ENCODE data around the gene CELSR1. TPM values are rescaled to one million over a fixed set of nuclear protein-coding genes. Genes with fewer than 3 reads are reported as not detected.

The CELSR1 gene
- total RNA-seq, 3 donors from 2014 or later: 1.9 to 4.2 (median 2.5) TPM

DNA sequence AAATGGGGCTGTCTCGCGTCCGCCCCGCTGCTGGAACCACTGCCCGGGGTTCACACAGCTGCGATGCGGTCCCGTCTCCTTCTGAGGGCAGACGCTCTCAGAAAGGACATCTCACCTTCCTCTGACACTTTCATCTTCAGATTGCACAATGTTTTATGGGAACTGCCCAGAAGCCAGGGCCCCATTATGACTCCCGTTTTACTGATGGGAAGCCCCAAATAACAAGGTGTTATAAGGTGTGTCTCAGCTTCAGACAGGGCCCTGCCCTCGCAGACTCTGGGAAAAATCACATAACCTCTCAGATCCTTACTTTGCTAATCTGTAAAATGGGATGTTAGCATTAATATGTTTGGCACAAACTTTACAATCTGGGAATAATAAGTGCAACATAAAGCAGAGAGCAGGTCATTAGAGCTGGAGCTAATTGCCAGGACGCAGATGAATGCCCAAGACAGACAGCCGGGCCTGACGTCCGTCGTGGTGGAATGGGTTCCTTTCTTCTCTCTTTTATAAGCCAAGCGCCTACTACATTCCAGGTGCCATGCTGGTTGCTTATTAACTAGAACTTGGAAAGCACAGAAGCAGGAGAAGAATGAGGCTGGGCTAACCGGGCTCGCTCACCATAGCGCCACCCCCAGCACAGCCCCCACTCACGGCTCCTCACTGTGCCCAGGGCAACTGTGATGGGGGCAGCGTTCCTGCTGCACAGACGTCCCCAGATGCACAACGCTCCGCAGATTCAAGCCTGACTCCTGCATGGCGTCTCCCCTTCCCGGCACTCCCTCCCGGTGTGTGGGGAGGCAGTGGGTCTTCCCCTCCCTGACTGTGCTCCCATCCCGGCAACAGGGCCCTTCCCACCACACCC, 158.1 kb downstream of the CELSR1 start:
- Histone ChIP-seq H3K4me3 (no peak overlapping the region), H3K4me1 (ENCODE audit: low read depth) (peaks cover 24% of the 10 kb centered on the region), H3K36me3 (ENCODE audit: low read depth) (no peaks in the 10 kb centered on the region), H3K9me3 (peaks cover 8% of the 10 kb centered on the region)
- DNase-seq (peak; percentile 57 to 63 (median 60)), ATAC-seq (peak; percentile 49)
- intact Hi-C loops (cut with DNase I, micrococcal nuclease): no loop called here
- TF ChIP-seq, protein P1, sequence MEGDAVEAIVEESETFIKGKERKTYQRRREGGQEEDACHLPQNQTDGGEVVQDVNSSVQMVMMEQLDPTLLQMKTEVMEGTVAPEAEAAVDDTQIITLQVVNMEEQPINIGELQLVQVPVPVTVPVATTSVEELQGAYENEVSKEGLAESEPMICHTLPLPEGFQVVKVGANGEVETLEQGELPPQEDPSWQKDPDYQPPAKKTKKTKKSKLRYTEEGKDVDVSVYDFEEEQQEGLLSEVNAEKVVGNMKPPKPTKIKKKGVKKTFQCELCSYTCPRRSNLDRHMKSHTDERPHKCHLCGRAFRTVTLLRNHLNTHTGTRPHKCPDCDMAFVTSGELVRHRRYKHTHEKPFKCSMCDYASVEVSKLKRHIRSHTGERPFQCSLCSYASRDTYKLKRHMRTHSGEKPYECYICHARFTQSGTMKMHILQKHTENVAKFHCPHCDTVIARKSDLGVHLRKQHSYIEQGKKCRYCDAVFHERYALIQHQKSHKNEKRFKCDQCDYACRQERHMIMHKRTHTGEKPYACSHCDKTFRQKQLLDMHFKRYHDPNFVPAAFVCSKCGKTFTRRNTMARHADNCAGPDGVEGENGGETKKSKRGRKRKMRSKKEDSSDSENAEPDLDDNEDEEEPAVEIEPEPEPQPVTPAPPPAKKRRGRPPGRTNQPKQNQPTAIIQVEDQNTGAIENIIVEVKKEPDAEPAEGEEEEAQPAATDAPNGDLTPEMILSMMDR (IDR thresholded peaks at IDR 0.05): no peak

DNA sequence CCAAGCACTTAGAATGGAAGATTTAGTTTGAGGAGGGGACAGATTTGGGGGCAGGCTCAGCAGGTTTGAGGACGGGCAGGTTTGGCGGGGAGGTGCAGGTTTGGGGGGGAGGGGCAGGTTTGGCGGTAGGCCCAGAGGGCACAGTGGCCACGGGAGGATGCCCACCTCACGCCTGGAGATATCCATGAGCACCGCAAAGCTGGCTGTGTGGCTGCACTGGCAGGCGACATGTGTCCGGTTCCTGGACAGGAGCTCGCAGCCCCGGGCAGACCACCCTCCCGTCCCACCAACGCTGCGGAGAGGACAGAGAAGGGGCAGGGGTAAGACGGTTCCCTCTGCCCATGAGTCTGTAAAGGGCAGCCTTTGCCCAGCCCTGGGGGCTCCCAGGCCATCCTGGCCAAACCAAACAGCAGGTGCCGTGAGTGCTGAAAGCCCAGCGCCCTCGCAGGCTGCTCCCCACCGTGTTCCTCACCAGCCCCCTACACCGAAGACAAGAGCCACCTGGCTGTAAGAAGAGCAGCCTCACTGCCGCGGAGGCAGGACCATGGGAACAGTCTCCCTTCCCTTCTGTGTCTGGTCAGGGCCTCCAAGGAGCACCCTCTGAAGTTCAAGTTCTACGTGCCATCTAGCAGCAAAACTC, 158.9 kb downstream of the CELSR1 start:
- Histone ChIP-seq H3K4me1 (ENCODE audit: low read depth) (peaks cover 31% of the 10 kb centered on the region), H3K9me3 (peaks cover 8% of the 10 kb centered on the region), H3K4me3 (no peak overlapping the region), H3K36me3 (ENCODE audit: low read depth) (no peaks in the 10 kb centered on the region)
- DNase-seq: peak in 2 of 3 donors; percentile 21 to 53
- TF ChIP-seq, protein P1 (IDR thresholded peaks at IDR 0.05): no peak
- intact Hi-C loops (cut with DNase I, micrococcal nuclease): no loop called here
- no peak for ATAC-seq

DNA sequence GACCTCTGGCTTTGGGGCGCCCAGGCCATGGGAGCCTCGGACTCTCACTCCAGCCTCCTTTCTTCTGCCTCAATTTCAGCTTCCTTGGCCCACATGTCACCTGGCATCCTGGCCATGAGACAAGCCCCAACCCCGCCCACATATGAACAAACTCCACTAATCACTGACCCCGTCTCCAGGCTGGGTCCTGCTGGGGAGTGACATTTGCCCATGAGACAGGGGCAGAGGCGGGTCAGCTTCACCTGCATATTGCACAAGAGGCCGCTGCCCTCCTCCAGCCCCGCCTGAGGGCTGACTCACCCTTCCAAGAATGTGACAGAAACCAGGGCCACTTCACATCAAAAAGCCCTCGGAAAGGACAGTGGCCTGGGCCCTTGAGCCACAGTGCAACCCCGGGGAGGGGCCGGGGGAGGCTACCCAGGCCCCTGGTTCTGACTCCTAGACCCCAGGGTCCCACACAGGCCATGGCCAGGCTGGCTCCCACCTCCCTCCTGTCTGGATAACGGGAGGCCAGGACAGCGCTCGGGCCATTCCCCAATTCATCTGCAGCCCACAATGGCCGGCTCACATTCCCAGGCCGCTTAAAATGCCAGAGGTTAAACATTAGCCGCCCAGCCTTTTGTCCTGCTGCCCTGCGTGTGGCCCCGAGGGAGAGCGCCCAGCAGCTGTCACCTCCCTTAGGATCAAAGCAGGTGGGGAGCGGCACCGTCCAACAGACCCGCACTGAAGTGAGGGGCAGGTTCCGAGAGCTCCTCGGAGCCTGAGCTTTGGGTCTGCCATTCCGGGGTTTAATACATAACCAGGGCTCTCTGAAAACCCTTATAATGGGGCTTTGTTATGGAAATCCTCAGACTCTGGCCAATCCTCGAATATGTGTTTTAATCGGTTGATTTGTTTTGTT, 159.6 kb downstream of the CELSR1 start:
- no peaks in the 10 kb centered on the region for H3K36me3 ChIP-seq (ENCODE audit: low read depth)
- intact Hi-C loops (cut with DNase I, micrococcal nuclease): no loop called here
- H3K4me3 ChIP-seq: no peak overlapping the region
- ATAC-seq (peak; percentile 62), DNase-seq (peak; percentile 65 to 84 (median 73))
- TF ChIP-seq, protein P1 (IDR thresholded peaks at IDR 0.05): no peak
- peaks cover 8% of the 10 kb centered on the region for H3K9me3 ChIP-seq
- peaks cover 36% of the 10 kb centered on the region for H3K4me1 ChIP-seq (ENCODE audit: low read depth)

DNA sequence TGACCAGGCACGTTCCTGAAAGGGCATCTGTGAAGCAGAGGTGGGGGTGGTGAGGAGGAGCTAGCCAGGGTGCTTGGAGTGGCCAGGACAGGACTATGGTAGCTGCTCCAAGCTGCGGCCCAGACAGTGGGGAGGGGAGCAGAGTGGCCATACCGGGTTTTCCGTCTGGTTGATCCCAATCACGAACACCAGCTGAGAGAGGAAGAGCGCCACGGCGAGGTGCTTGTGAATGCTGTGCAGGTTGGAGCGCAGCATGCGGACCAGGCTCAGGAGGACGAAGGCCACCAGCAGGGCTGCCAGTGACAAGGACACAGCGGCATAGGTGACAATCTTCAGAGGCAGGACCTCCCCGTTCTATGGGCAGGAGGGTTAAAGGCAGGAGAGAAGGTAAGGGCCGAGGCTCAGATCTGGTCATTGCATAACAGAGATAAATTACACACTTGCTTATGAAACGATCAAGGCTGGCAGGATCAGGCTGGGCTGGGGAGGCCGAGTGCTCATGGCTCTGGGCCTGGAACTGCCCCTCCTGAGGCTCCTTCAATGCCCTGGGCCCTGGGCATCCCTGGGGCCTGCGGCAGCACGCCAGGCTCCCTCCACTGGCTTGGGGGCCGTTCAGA, 160.4 kb downstream of the CELSR1 start:
- TF ChIP-seq, protein P1 (IDR thresholded peaks at IDR 0.05): no peak
- ATAC-seq: no peak
- peaks cover 36% of the 10 kb centered on the region for H3K4me1 ChIP-seq (ENCODE audit: low read depth)
- H3K4me3 ChIP-seq: no peak overlapping the region
- H3K9me3 ChIP-seq: peaks cover 8% of the 10 kb centered on the region
- H3K36me3 ChIP-seq (ENCODE audit: low read depth): no peaks in the 10 kb centered on the region
- peak in 1 of 3 donors; percentile 14 for DNase-seq
- intact Hi-C loops (cut with DNase I, micrococcal nuclease): no loop called here

DNA sequence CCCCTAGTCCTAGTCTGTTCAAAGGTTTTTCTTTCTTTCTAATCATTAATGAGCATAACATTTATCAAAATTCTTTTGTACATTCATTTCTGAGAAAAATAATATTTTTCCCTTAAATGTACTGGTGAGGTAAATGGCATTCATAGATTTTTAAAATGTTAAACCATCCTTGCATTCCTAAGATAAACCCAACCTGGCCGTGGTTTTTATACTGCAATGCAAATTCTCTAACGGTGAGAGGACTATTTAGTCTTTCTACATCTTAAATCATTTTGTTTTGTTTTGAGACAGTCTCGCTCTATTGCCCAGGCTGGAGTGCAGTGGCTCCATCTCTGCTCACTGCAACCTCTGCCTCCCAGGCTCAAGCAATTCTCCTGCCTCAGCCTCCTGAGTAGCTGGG, 161.3 kb downstream of the CELSR1 start:
- Histone ChIP-seq H3K4me3 (no peak overlapping the region), H3K36me3 (ENCODE audit: low read depth) (no peaks in the 10 kb centered on the region), H3K4me1 (ENCODE audit: low read depth) (peaks cover 38% of the 10 kb centered on the region), H3K9me3 (peaks cover 8% of the 10 kb centered on the region)
- ATAC-seq (no peak), DNase-seq (no peak)
- intact Hi-C loops (cut with DNase I, micrococcal nuclease): no loop called here
- TF ChIP-seq, protein P1 (IDR thresholded peaks at IDR 0.05): no peak
